NCI-H1694 (cell line): ENCODE results near the gene DYNLT2B.
"Not testable (repeated sequence)": the region's sequence is repeated elsewhere in the genome, so short reads cannot be mapped to it uniquely, and the experiment has no call there.

Experiments used
- DNase-seq: peaks from one replicate; lab custom pipeline; 2025; lab: John Stamatoyannopoulos, UW

Gene DYNLT2B

GRCh38 chr3:196317687-196318467, at the start of gene DYNLT2B:
Gene DYNLT2B, minus strand, starts transcription at chr3:196318240. Its CDS starts 88 bp downstream, at chr3:196318152.
- peak; percentile 64 for DNase-seq

- DNase-seq = no peak
Observed at GRCh38 chr3:196365736-196366135, 47.7 kb upstream of the DYNLT2B start.

- no peak for DNase-seq
Observed at GRCh38 chr3:196360586-196360985, 42.5 kb upstream of the DYNLT2B start.

GRCh38 chr3:196358540-196358939, 40.5 kb upstream of the DYNLT2B start:
- not testable (repeated sequence) for DNase-seq

- no peak for DNase-seq
Observed at GRCh38 chr3:196357905-196358304, 39.9 kb upstream of the DYNLT2B start.

GRCh38 chr3:196356556-196356955, 38.5 kb upstream of the DYNLT2B start:
- DNase-seq = no peak

GRCh38 chr3:196355668-196356067, 37.6 kb upstream of the DYNLT2B start:
- no peak for DNase-seq

GRCh38 chr3:196354132-196354531, 36.1 kb upstream of the DYNLT2B start:
- DNase-seq = no peak

- DNase-seq = no peak
Observed at GRCh38 chr3:196351541-196351940, 33.5 kb upstream of the DYNLT2B start.

- no peak for DNase-seq
Observed at GRCh38 chr3:196350067-196350466, 32.0 kb upstream of the DYNLT2B start.

GRCh38 chr3:196348698-196349097, 30.7 kb upstream of the DYNLT2B start:
- no peak for DNase-seq

- no peak for DNase-seq
Observed at GRCh38 chr3:196344663-196345062, 26.6 kb upstream of the DYNLT2B start.

- not testable (repeated sequence) for DNase-seq
Observed at GRCh38 chr3:196343917-196344316, 25.9 kb upstream of the DYNLT2B start.

- no peak for DNase-seq
Observed at GRCh38 chr3:196341137-196341536, 23.1 kb upstream of the DYNLT2B start.

GRCh38 chr3:196340466-196340865, 22.4 kb upstream of the DYNLT2B start:
- DNase-seq = no peak

GRCh38 chr3:196339493-196340254, 21.6 kb upstream of the DYNLT2B start:
- DNase-seq = no peak

- DNase-seq = no peak
Observed at GRCh38 chr3:196339044-196339443, 21.0 kb upstream of the DYNLT2B start.

GRCh38 chr3:196336319-196337145, 18.5 kb upstream of the DYNLT2B start:
- DNase-seq = peak; percentile 43

- DNase-seq = no peak
Observed at GRCh38 chr3:196335503-196335948, 17.5 kb upstream of the DYNLT2B start.

- DNase-seq = no peak
Observed at GRCh38 chr3:196334982-196335381, 16.9 kb upstream of the DYNLT2B start.

GRCh38 chr3:196332168-196332567, 14.1 kb upstream of the DYNLT2B start:
- DNase-seq = no peak

- no peak for DNase-seq
Observed at GRCh38 chr3:196327405-196327804, 9.4 kb upstream of the DYNLT2B start.
